Measurements from ENCODE around the gene CMPK2. TPM values are rescaled to one million over a fixed set of nuclear protein-coding genes. Genes with fewer than 3 reads are reported as not detected.

The CMPK2 gene
- total and polyA plus RNA-seq, 9 of the 15 experiments (the other 6 are each of a cell fraction or from before 2014, with no cell fraction given) = 2.6 to 10.5 (median 5.0) TPM

DNA sequence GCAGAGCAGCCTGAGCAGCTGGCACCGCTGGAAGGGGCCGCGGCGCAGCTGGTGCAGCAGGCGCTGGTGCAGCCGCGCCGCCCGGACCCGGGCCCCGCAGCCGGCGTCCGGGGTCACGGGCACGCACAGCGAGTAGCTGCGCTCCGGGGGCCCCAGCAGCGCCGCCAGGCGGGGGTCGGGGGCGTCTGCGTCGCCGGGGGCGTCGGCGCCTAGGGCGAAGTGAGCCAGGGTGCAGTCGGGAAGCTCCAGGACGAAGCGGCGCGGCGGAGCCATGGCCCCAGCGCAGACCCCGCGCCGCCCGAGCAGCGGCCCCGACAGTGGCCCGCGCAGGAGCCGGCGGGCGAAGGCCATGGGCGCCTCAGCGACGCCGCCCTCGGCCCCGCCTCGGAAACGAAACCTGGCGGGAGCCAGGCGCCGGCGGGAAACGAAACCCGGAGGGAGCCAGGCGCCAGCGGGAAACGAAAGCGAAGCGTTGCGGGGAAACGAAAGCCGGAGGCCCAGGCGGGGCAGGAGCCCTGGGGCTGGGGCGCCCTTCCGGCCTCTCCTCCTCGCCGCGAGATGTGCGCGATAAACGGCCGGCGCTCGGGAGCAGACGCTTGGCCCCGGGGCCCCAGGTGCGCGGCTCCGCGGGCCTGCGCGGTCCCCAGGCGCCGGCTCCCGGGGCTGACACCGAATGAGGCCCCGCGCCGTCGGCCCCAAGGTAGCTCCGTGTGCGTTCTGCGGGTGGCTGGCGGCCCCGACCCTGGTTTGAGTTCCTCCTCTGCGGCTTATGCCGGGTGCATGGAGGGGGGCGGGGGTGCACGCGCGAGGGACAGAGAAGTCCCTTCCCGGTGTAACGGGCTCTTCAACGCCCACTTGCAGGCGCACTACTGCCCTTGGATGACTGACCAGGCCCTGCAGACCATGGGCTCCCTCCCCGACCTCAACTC lies at the start of gene CMPK2 (continued):
- TF ChIP-seq GTF2E2 (tag; IDR thresholded peaks at IDR 0.05) = peak; percentile 65; the same call in 1 of the 2 replicates
- TF ChIP-seq NFIX (CRISPR knock-in tag; IDR thresholded peaks at IDR 0.05; ENCODE audit: low read depth) = no peak
- TF ChIP-seq ZNF561 (CRISPR knock-in tag; conservative IDR thresholded peaks at IDR 0.05) = no peak
- TF ChIP-seq, protein P1, sequence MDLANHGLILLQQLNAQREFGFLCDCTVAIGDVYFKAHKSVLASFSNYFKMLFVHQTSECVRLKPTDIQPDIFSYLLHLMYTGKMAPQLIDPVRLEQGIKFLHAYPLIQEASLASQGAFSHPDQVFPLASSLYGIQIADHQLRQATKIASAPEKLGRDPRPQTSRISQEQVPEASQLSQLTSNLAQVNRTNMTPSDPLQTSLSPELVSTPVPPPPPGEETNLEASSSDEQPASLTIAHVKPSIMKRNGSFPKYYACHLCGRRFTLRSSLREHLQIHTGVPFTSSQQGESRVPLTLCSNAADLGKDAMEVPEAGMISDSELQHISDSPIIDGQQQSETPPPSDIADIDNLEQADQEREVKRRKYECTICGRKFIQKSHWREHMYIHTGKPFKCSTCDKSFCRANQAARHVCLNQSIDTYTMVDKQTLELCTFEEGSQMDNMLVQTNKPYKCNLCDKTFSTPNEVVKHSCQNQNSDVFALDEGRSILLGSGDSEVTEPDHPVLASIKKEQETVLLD (IDR thresholded peaks at IDR 0.05) = no peak
- no peak for TF ChIP-seq ARID2 (IDR thresholded peaks at IDR 0.05)
- TF ChIP-seq ZNF507 (tag; conservative IDR thresholded peaks at IDR 0.05) = no peak
- no peak for TF ChIP-seq CBX2 (IDR thresholded peaks at IDR 0.05; ENCODE audit: insufficient read depth, low read length, poor library complexity, severe bottlenecking)
- no peak for TF ChIP-seq YBX1 (IDR thresholded peaks at IDR 0.05)
- TF ChIP-seq, protein P2, sequence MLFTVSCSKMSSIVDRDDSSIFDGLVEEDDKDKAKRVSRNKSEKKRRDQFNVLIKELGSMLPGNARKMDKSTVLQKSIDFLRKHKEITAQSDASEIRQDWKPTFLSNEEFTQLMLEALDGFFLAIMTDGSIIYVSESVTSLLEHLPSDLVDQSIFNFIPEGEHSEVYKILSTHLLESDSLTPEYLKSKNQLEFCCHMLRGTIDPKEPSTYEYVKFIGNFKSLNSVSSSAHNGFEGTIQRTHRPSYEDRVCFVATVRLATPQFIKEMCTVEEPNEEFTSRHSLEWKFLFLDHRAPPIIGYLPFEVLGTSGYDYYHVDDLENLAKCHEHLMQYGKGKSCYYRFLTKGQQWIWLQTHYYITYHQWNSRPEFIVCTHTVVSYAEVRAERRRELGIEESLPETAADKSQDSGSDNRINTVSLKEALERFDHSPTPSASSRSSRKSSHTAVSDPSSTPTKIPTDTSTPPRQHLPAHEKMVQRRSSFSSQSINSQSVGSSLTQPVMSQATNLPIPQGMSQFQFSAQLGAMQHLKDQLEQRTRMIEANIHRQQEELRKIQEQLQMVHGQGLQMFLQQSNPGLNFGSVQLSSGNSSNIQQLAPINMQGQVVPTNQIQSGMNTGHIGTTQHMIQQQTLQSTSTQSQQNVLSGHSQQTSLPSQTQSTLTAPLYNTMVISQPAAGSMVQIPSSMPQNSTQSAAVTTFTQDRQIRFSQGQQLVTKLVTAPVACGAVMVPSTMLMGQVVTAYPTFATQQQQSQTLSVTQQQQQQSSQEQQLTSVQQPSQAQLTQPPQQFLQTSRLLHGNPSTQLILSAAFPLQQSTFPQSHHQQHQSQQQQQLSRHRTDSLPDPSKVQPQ (CRISPR knock-in tag; IDR thresholded peaks at IDR 0.05; ENCODE audit: borderline replicate concordance) = no peak
- TF ChIP-seq, protein P3, sequence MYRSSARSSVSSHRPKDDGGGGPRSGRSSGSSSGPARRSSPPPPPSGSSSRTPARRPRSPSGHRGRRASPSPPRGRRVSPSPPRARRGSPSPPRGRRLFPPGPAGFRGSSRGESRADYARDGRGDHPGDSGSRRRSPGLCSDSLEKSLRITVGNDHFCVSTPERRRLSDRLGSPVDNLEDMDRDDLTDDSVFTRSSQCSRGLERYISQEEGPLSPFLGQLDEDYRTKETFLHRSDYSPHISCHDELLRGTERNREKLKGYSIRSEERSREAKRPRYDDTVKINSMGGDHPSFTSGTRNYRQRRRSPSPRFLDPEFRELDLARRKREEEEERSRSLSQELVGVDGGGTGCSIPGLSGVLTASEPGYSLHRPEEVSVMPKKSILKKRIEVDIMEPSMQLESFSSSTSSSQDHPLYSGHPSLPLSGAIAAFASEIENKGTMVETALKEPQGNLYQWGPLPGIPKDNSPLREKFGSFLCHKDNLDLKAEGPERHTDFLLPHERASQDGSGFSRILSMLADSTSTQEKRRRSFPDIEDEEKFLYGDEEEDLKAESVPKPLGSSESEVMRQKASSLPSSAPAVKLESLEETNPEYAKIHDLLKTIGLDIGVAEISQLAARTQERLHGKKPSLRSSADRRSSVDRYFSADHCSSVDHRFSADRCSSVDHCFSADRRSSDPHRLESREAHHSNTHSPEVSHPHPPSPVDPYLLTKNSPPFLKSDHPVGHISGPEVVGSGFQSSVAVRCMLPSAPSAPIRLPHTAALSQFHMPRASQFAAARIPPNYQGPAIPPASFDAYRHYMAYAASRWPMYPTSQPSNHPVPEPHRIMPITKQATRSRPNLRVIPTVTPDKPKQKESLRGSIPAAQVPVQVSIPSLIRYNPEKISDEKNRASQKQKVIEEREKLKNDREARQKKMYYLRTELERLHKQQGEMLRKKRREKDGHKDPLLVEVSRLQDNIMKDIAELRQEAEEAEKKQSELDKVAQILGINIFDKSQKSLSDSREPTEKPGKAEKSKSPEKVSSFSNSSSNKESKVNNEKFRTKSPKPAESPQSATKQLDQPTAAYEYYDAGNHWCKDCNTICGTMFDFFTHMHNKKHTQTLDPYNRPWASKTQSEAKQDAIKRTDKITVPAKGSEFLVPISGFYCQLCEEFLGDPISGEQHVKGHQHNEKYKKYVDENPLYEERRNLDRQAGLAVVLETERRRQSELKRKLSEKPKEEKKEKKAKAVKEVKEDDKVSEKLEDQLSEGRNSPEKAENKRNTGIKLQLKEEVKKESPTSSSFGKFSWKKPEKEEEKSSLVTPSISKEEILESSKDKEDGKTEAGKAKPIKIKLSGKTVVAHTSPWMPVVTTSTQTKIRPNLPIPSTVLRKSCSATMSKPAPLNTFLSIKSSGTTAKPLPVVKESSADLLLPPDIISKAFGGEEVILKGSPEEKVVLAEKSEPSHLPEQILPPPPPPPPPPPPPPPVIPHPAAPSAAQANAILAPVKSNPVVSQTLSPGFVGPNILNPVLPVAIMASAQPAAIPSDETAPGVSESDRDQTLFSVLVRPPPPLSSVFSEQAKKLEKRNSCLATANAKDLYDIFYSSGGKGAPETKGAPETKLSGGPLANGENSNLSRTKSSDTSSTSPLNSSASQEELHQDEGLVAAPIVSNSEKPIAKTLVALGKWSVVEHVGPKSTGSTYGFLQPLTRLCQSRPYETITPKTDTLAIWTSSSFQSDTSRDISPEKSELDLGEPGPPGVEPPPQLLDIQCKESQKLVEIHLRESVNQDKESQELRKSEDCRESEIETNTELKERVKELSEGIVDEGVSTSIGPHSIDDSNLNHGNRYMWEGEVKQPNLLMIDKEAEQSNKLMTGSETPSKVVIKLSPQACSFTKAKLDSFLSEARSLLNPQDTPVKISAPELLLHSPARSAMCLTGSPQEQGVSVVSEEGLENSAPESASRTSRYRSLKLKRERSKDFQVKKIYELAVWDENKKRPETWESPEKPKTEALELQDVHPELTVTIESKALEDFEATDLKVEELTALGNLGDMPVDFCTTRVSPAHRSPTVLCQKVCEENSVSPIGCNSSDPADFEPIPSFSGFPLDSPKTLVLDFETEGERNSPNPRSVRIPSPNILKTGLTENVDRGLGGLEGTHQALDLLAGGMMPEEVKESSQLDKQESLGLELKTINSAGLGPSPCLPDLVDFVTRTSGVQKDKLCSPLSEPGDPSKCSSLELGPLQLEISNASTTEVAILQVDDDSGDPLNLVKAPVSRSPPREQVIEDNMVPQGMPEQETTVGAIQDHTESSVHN (IDR thresholded peaks at IDR 0.05; ENCODE audit: borderline replicate concordance in 1 of 2, low read depth in 1 of 2) = no peak
- TF ChIP-seq BCL6 (CRISPR knock-in tag; IDR thresholded peaks at IDR 0.05) = no peak
- no peak for TF ChIP-seq ETV6 (IDR thresholded peaks at IDR 0.05; ENCODE audit: borderline replicate concordance in 1 of 2, low read depth in 2 of 2, low read length in 1 of 2)
- TF ChIP-seq ETV6 (CRISPR knock-in tag; IDR thresholded peaks at IDR 0.05; ENCODE audit: borderline replicate concordance) = no peak
- TF ChIP-seq ELF1 (tag; IDR thresholded peaks at IDR 0.05) = peak; percentile 81

Data from K562 (cell line).